Measurements from ENCODE around the gene PKP4. TPM values are rescaled to one million over a fixed set of nuclear protein-coding genes. Genes with fewer than 3 reads are reported as not detected.

Gene PKP4
- total RNA-seq, 1 experiment from 2014 or later: 55.2 TPM

- no peaks in the 10 kb centered on the region for H3K9me3 ChIP-seq (ENCODE audit: control insufficient read depth in 1 of 2, insufficient read depth in 1 of 2, low read depth in 1 of 2, low read length in 2 of 2)
- no peak overlapping the region for H3K27ac ChIP-seq (ENCODE audit: low read depth, low read length)
- no peak overlapping the region for H3K4me3 ChIP-seq (replicated peaks in 1 of 2; ENCODE audit: low read depth in 1 of 2, low read length in 2 of 2)
- intact Hi-C loops (cut with micrococcal nuclease): no loop called here
- H3K79me2 ChIP-seq (ENCODE audit: insufficient read depth, low read length): no peaks in the 10 kb centered on the region
- no peak overlapping the region for H2AFZ ChIP-seq (ENCODE audit: low read depth, low read length, poor library complexity, severe bottlenecking)
- DNase-seq (ENCODE audit: low read depth, low spot score) (no peak), ATAC-seq (no peak)
- BruUV-seq (replicated peaks): no TSS peak
- ChIA-PET CTCF (interaction anchor here (0.8 kb wide), 1 partner anchor 76 kb away, joined by 3 read pairs; no protein-coding TSS in a partner anchor), RAD21 (ENCODE audit: low non-redundant PET in 1 of 2, low total read pairs in 2 of 2, uncharacterized antibody in 2 of 2, unreplicated experiment in 2 of 2) (no interaction called here), POLR2A (no interaction called here)
- H4K20me1 ChIP-seq (ENCODE audit: insufficient read depth): no peaks in the 10 kb centered on the region
- H3K4me2 ChIP-seq (ENCODE audit: low read length): no peak overlapping the region
- H3K36me3 ChIP-seq (ENCODE audit: control insufficient read depth in 1 of 2, insufficient read depth in 2 of 2, low read length in 2 of 2): peaks cover 0 to 6% of the 10 kb centered on the region in 2 experiments; a peak in 3 of 4 replicates
- no peak overlapping the region for H3K9ac ChIP-seq (ENCODE audit: low read length)
- no peaks in the 10 kb centered on the region for H3K27me3 ChIP-seq (ENCODE audit: insufficient read depth, low read length)
- TF ChIP-seq EZH2phosphoT487 (IDR thresholded peaks at IDR 0.05; ENCODE audit: borderline replicate concordance) (no peak), SP1 (IDR thresholded peaks at IDR 0.05; ENCODE audit: low read depth) (no peak), RAD21 (IDR thresholded peaks at IDR 0.05; ENCODE audit: low read depth) (no peak), ELF1 (IDR thresholded peaks at IDR 0.05; ENCODE audit: borderline replicate concordance, low read depth) (no peak), SRF (IDR thresholded peaks at IDR 0.05; ENCODE audit: low read depth) (no peak), ATF3 (IDR thresholded peaks at IDR 0.05) (no peak), ZFX (IDR thresholded peaks at IDR 0.05) (no peak), FOSL1 (IDR thresholded peaks at IDR 0.05; ENCODE audit: low read depth) (no peak), JUND (IDR thresholded peaks at IDR 0.05) (no peak), CBX3 (IDR thresholded peaks at IDR 0.05; ENCODE audit: low read depth) (no peak), EGR1 (IDR thresholded peaks at IDR 0.05; ENCODE audit: low read depth) (no peak)
- H3K9me2 ChIP-seq (ENCODE audit: insufficient read depth): no peaks in the 10 kb centered on the region
- no peaks in the 10 kb centered on the region for H3K4me1 ChIP-seq (ENCODE audit: control insufficient read depth in 1 of 2, insufficient read depth in 2 of 2, low read length in 2 of 2)
Observed at GRCh38 chr2:158677542-158677941, 220.8 kb downstream of the PKP4 start.

GRCh38 chr2:158681816-158682215 is 225.1 kb downstream of the PKP4 start:
- Histone ChIP-seq H4K20me1 (ENCODE audit: insufficient read depth) (no peaks in the 10 kb centered on the region), H3K27ac (ENCODE audit: low read depth, low read length) (no peak overlapping the region), H3K4me2 (ENCODE audit: low read length) (no peak overlapping the region), H3K4me1 (ENCODE audit: control insufficient read depth in 1 of 2, insufficient read depth in 2 of 2, low read length in 2 of 2) (no peaks in the 10 kb centered on the region), H3K79me2 (ENCODE audit: insufficient read depth, low read length) (no peaks in the 10 kb centered on the region), H3K9ac (ENCODE audit: low read length) (no peak overlapping the region), H3K27me3 (ENCODE audit: insufficient read depth, low read length) (no peaks in the 10 kb centered on the region), H3K36me3 (ENCODE audit: control insufficient read depth in 1 of 2, insufficient read depth in 2 of 2, low read length in 2 of 2) (peaks cover 0 to 4% of the 10 kb centered on the region in 2 experiments; a peak in 1 of 4 replicates), H3K9me3 (ENCODE audit: control insufficient read depth in 1 of 2, insufficient read depth in 1 of 2, low read depth in 1 of 2, low read length in 2 of 2) (no peaks in the 10 kb centered on the region), H3K9me2 (ENCODE audit: insufficient read depth) (no peaks in the 10 kb centered on the region), H3K4me3 (replicated peaks in 1 of 2; ENCODE audit: low read depth in 1 of 2, low read length in 2 of 2) (no peak overlapping the region), H2AFZ (ENCODE audit: low read depth, low read length, poor library complexity, severe bottlenecking) (no peak overlapping the region)
- POLR2A ChIA-PET: no interaction called here
- no peak for TF ChIP-seq CTCF (IDR thresholded peaks at IDR 0.05 in 2 of 3, conservative IDR thresholded peaks at IDR 0.05 in 1 of 3; ENCODE audit: borderline replicate concordance in 1 of 3, insufficient read depth in 1 of 3, low read depth in 2 of 3, low read length in 2 of 3)
- no peak for TF ChIP-seq ZBTB33 (IDR thresholded peaks at IDR 0.05; ENCODE audit: extremely low read depth, insufficient replicate concordance, low read length)
- TF ChIP-seq EGR1 (IDR thresholded peaks at IDR 0.05; ENCODE audit: low read depth): no peak
- TF ChIP-seq SRF (IDR thresholded peaks at IDR 0.05; ENCODE audit: low read depth): no peak
- TF ChIP-seq SP1 (IDR thresholded peaks at IDR 0.05; ENCODE audit: low read depth): no peak
- TF ChIP-seq ATF3 (IDR thresholded peaks at IDR 0.05): no peak
- no peak for TF ChIP-seq ZNF274 (IDR thresholded peaks at IDR 0.05; ENCODE audit: low read depth, low read length)
- no peak for TF ChIP-seq TCF7L2 (IDR thresholded peaks at IDR 0.05; ENCODE audit: borderline replicate concordance, extremely low read depth, insufficient read depth, insufficient read length)
- TF ChIP-seq EZH2 (IDR thresholded peaks at IDR 0.05): no peak
- no peak for TF ChIP-seq SIN3A (IDR thresholded peaks at IDR 0.05; ENCODE audit: low read depth)
- ATAC-seq: no peak
- CTCF ChIA-PET: no interaction called here
- intact Hi-C loops (cut with micrococcal nuclease): no loop called here
- no TSS peak for BruUV-seq (replicated peaks)
- RAD21 ChIA-PET (ENCODE audit: low non-redundant PET in 1 of 2, low total read pairs in 2 of 2, uncharacterized antibody in 2 of 2, unreplicated experiment in 2 of 2): no interaction called here
- no peak for DNase-seq (ENCODE audit: low read depth, low spot score)

All from HCT116 (cell line).